Measurements from ENCODE around the gene JAK1. TPM values are rescaled to one million over a fixed set of nuclear protein-coding genes. Genes with fewer than 3 reads are reported as not detected.

JAK1 gene
- polyA plus RNA-seq, 1 donor from 2014 or later = 26.8 TPM

GRCh38 chr1:64845831-64846425 lies 120.4 kb downstream of the JAK1 start:
- H3K27me3 ChIP-seq (ENCODE audit: insufficient read depth, low read depth, low read length) = no peaks in the 10 kb centered on the region
- H3K9ac ChIP-seq (ENCODE audit: low read length) = no peak overlapping the region

GRCh38 chr1:64844609-64845008 lies 121.7 kb downstream of the JAK1 start:
- H3K9ac ChIP-seq (ENCODE audit: low read length) = no peak overlapping the region
- no peak for TF ChIP-seq RAD21 (conservative IDR thresholded peaks at IDR 0.05)
- TF ChIP-seq REST (IDR thresholded peaks at IDR 0.05; ENCODE audit: borderline replicate concordance) = no peak
- TF ChIP-seq TAF1 (IDR thresholded peaks at IDR 0.05; ENCODE audit: low read depth) = no peak
- TF ChIP-seq EP300 (conservative IDR thresholded peaks at IDR 0.05; ENCODE audit: poor library complexity, severe bottlenecking) = no peak
- TF ChIP-seq SMC3 (conservative IDR thresholded peaks at IDR 0.05; ENCODE audit: poor library complexity) = no peak
- no peak for TF ChIP-seq POLR2AphosphoS5 (IDR thresholded peaks at IDR 0.05)
- TF ChIP-seq EZH2 (IDR thresholded peaks at IDR 0.05; ENCODE audit: borderline replicate concordance, insufficient read depth, low read length, poor library complexity, severe bottlenecking) = no peak
- TF ChIP-seq MXI1 (conservative IDR thresholded peaks at IDR 0.05; ENCODE audit: poor library complexity, severe bottlenecking) = no peak

More at GRCh38 chr1:64845831-64846425, 120.4 kb downstream of the JAK1 start:
- TF ChIP-seq CTCF (IDR thresholded peaks at IDR 0.05; ENCODE audit: poor library complexity, severe bottlenecking) = no peak
- TF ChIP-seq REST (IDR thresholded peaks at IDR 0.05; ENCODE audit: borderline replicate concordance) = no peak
- no peak for TF ChIP-seq MXI1 (conservative IDR thresholded peaks at IDR 0.05; ENCODE audit: poor library complexity, severe bottlenecking)
- no peak for TF ChIP-seq EP300 (conservative IDR thresholded peaks at IDR 0.05; ENCODE audit: poor library complexity, severe bottlenecking)
- TF ChIP-seq POLR2AphosphoS5 (IDR thresholded peaks at IDR 0.05) = no peak
- no peak for TF ChIP-seq EZH2 (IDR thresholded peaks at IDR 0.05; ENCODE audit: borderline replicate concordance, insufficient read depth, low read length, poor library complexity, severe bottlenecking)
- no peak for TF ChIP-seq SMC3 (conservative IDR thresholded peaks at IDR 0.05; ENCODE audit: poor library complexity)
- TF ChIP-seq RAD21 (conservative IDR thresholded peaks at IDR 0.05) = no peak
- no peak for TF ChIP-seq TAF1 (IDR thresholded peaks at IDR 0.05; ENCODE audit: low read depth)
- no peaks in the 10 kb centered on the region for H3K9me2 ChIP-seq (ENCODE audit: insufficient read depth, low read length)
- H2AFZ ChIP-seq (ENCODE audit: low read depth, low read length) = no peak overlapping the region
- H3K4me3 ChIP-seq (ENCODE audit: low read length) = no peak overlapping the region
- no peaks in the 10 kb centered on the region for H3K9me3 ChIP-seq (ENCODE audit: low read length)
- no peak overlapping the region for H3K4me2 ChIP-seq (ENCODE audit: low read length)
- no peaks in the 10 kb centered on the region for H3F3A ChIP-seq (ENCODE audit: insufficient read depth, low read length, poor library complexity, severe bottlenecking)
- no peaks in the 10 kb centered on the region for H3K79me2 ChIP-seq (replicated peaks; ENCODE audit: insufficient read depth, low read length)
- H3K36me3 ChIP-seq (ENCODE audit: insufficient read depth, low read length) = no peaks in the 10 kb centered on the region
- no peaks in the 10 kb centered on the region for H4K20me1 ChIP-seq (ENCODE audit: insufficient read depth)
- H3K27ac ChIP-seq (ENCODE audit: low read length) = no peak overlapping the region

More at GRCh38 chr1:64844609-64845008, 121.7 kb downstream of the JAK1 start:
- Histone ChIP-seq H3K79me2 (replicated peaks; ENCODE audit: insufficient read depth, low read length) (no peaks in the 10 kb centered on the region), H4K20me1 (ENCODE audit: insufficient read depth) (no peaks in the 10 kb centered on the region), H3K4me3 (ENCODE audit: low read length) (no peak overlapping the region), H2AFZ (ENCODE audit: low read depth, low read length) (no peak overlapping the region), H3K27me3 (ENCODE audit: insufficient read depth, low read depth, low read length) (no peaks in the 10 kb centered on the region), H3K36me3 (ENCODE audit: insufficient read depth, low read length) (no peaks in the 10 kb centered on the region), H3F3A (ENCODE audit: insufficient read depth, low read length, poor library complexity, severe bottlenecking) (no peaks in the 10 kb centered on the region), H3K4me2 (ENCODE audit: low read length) (no peak overlapping the region), H3K9me2 (ENCODE audit: insufficient read depth, low read length) (no peaks in the 10 kb centered on the region), H3K9me3 (ENCODE audit: low read length) (no peaks in the 10 kb centered on the region), H3K27ac (ENCODE audit: low read length) (no peak overlapping the region)
